Stimulated activated CD4-positive, alpha-beta T cell treated with anti-CD3 and anti-CD28 coated beads, Interleukin-4, amount 100 ng/mL, for 4 hours (primary cell): Measurements from ENCODE around the gene CCDC88C.

ENCODE experiments used
- DNase-seq, 2 experiments: peaks; one replicate each; pipeline ENCODE4 v3.0.0-alpha.2; 2020

CCDC88C gene

DNA sequence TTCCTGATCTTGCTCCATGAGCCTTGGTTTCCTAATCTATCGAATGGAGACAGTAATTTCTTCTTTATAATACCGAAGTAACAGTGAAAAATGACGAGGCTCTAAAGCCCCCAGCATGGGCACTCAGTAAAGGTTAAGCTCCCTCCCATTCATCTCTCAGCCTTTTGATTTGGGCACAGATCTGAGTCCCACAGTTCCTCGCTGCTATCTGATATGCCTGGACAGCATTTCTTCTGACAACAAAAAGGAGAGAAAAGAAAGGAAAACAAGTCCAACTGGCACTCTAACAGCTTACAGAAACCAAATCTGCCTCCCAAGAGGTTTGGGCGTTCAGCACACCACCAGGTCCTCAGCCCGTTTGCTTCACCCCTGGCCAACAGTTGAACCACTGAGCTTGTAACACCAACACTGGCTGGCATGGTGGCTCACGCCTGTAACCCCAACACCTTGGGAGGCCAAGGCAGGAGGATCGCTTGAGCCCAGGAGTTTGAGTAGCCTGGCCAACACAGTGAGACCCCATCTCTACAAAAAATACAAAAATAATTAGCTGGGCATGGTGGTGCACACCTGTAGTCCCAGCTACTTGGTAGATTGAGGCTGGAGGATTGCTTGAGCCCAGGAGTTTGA lies 19.5 kb downstream of the CCDC88C start:
- no peak for DNase-seq

DNA sequence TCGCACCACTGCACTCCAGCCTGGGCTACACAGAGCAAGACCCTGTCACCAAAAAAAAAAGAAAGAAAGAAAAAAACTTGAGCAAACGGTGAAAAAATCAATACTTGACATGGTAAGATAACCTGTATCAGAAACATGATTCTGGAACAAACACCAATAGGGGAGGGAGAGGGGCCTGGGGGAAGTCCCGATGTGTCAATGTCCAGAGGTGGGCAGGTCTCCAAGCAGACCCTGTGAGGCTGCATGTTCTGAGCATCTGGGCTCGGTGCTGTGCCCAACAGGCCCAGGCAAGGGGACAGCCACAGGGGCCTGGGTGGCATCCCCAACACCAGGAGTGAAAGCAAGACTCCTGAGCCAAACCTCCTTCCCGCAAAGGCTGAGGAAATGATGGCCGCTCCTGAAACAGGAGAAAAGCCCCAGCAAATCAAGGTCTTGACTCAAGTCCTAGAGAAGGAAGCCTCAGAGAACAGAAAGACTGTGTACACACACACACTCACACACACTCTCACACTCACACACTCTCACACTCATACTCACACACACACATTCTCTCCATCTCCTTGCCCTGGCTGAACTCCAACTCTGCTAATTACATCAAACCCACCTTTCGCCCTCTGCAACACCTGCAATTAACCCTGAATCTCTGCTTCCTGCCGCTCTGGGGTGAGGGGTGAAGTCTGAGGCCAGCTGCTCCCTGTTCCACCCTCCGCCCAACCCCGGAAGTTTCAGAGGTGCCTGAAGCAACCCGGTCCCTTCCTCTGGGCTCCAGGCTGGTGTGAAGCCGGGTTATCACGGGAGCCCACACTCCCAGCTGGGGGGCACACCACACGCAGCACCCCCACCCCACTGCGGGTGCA lies 20.4 kb downstream of the CCDC88C start:
- DNase-seq: peak; percentile 39 to 49

DNA sequence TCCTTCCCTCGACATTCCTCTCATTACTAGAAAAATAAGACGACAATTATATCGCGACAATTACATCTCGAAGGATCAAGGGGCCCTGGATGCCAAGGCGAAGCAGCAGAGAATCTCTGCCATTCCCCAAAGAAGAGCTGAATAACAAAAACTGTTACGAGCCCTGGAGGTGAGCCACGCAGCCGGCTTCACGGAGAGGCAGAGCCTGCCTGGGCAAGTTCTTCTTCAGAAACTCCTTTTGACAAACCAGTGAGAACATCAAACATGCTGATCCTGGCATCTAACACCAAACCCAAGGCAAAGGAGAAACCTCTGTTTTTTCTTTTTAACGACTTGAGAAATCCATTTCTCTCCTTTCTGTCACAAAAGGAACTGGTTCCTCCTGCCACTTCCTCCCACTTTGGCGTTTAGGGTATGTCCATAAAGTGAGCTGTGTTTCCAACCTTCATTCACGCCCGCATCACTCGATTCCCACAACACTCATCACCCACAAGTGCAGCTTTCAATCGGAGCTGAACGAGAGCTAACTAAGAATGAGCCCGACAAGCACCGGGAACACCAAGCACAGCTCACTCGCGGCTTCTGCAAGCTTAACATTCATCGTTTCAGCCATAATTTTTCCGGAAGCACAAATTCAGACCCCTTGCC lies 21.5 kb downstream of the CCDC88C start:
- DNase-seq: no peak

DNA sequence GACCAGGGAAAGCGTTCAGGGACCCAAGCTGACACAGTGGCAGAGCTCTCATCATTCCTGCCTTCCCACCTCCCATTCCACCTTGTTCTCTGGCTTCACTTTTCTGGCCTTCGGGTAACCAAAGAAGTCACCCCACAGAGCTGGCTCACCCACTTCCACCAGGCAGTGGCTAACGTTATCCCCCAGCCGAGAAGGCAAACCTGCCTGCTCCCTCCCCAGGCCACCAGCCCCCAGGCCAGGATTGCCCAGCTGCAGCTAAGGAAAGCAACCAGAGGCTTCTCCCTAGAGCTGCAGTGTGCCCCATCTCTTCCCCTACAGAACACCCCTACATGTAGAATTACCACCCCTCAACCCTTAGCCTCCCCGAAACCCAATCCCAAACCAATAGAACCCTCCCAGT lies 22.2 kb downstream of the CCDC88C start:
- DNase-seq: no peak

DNA sequence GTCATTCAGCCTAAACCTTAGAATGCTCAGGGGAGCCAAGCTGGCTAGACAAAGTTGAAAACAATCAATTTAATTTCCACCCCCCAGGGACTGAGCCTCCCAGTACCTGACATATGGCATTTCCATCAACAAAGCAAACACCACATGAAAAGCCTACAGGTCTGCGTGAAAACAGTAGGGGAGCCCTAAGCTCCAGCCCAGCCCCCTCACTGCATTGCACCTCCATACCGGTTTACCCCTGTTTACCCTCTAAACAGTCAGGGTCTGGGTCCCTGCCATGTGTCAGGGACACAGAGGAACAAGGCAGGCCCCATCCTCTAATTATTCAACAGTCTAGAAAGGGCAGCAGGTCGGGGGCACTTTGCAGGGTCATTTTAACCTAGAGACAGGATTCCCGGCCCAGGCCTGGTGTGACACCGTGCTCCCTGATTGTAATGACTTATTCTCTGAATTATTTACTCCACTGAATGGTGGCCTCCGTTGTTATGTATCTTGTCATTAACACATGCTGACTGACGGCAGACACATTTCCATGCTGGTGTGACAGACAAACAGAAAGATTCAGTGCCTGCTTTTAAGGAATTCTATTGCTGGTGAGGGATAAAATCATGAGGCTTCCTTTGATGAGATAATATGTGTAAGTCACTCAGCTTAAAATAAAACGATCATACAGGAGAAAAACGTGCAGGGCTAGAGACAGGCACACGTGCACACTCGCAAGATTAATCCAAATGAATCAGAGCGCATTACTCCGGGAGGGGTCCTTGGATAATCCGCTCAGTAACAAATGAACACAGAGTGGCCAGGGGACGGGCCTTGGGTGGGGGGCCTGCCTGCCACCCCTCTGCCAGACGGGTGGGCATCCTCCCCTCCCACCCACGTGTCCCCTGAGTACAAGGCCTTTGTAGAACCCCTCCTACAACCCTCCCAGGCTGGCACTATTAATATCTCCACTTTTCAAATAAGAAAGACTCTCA lies 23.2 kb downstream of the CCDC88C start:
- DNase-seq: no peak

DNA sequence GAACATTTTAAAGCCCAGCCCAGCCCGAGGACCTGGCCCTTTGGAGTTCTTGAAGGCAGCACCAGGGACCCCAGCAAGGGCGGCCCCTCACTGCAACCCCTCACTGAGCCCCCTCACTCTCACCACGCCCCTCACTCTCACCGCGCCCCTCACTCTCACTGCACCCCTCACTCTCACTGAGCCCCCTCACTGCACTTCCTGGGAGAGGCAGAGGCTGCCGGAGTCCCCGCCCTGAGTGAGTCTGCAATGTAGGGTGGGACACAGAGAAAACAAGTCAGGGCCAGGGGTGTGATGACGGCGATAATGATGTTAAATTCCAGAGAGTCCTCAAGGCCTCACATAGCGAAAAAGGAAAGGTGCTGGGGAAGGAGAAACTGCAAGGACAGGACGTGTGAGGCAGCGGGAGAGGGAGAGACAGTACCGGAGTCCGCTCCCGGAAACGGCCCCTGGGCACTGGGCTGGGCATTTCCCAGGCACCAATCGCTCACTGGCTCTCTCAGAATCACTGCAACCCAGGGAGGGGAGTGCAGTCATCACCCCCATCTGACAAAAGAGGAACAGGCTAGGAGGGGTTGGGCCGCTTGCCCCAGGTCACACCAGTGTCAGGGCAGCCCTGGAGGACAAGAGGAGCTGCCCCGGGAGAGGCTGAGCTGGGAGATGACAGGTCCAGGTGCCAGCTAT lies 24.9 kb downstream of the CCDC88C start:
- no peak for DNase-seq

DNA sequence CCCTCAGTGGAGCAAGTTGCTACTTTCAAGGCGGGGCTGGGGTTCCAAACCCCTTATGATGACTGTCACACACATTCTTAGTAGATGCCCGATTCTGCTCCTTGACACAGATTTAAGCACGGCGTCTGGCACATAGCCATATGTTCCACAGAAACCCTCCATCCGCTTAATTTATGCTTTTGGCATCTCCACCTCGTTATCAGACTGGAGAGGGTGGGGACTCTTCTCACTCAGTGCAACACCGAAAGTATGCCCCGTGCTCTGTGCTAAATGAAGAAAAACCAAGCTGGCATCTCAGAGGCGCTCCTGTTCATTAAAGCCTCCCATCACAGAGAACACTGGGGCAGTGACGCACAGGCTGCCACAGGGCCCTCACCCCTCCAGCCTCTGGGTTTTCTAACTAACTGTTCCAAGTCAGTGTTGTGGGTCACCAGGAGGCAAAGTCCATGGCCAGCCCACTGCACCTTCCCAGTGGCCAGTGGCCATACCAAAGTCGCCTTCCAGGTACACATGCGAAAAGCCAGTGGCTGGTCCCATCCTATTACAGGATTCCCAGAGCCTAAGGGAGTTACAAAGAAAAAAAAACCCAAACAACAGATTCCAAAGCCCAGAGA lies 27.3 kb downstream of the CCDC88C start:
- no peak for DNase-seq

DNA sequence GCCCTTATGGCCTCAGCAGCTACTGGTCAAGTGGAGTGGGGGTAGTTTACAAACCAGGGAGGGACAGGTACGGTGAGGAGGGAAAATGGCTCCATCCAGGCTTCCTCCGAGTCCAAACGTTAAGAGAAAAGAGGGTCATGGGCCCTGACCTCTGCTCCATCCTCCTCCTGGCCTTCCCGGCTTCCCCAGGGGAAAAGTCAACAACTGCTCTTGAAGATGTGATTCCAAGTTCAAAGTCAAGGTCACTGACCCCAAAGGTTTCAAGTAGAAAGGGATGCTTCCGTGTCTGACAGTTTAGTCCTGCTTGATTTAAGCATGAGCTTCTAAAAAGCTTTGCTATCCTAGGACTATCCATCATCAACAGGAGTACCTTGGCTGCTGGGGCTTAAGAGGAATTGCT lies 28.5 kb downstream of the CCDC88C start:
- no peak for DNase-seq

DNA sequence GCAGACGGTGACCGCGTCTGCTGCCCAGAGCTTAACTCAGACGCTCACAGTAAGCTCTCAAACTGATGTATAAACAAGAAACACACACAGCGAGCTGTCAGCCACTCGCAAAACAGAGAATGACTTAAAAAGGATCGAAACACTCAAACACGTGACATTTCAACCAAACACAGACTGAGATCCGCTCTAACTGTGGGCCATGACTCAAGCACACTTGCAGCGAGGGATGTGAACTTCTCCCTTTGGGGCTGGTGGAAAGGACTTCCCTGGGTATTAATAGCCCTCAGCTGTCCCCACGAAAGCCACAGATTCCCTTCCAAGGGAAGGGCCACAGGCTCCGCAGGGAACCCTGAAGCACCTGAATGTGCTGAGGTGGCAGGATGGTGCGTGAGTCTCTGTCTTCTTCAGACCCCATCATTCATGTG lies 29.1 kb downstream of the CCDC88C start:
- DNase-seq: peak; percentile 34 to 59

DNA sequence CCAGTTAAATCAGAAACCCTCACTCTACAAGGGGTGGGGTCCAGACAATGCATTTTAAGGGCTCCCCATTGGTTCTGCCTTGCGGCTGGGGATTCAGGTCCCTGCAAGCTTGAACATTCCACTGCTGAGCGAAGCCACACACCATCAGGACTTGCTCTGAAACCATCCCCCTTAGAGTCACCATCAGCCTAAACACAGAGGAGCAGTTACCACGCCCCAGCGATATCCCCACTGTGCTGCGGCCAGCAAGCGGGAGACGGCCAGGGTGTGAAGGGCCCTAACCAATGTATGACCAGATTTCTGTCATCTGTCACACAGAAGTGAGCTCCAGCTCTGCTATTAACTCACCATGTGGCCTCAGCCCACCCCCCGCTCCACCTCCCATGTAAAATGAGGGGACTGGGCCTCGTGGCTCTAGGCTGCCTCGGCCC lies 29.7 kb downstream of the CCDC88C start:
- no peak for DNase-seq

DNA sequence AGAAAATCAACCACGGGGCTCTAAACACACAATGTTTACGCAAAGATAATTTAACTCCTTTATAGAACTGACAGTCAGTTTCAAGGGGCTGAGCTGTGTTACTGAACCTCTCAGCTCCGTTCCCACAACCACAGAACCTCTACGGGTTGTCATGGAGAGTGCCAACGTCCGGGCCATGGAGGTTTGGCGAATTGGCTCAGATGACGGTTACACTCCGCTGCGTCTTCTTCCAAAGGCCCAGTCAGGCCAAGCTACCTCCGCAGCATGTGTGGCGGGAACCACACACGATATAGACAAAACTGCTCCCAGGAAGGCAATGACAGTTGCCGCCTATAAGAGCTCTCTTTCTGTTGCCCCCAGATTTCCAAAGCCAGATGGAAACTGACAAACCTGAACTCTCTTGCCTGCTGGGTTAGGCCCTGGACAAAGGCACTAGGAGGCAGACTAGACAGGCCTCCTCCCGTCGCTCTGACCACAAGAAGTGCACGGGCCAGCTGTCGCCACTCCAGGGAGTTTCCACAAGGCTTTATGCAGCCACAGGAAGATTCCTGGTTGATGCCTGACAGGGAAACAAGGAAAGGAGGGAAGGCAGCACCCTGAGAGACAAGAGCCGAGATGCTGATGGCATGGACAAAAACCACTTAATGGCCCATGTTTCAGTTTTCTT lies 30.3 kb downstream of the CCDC88C start:
- no peak for DNase-seq

DNA sequence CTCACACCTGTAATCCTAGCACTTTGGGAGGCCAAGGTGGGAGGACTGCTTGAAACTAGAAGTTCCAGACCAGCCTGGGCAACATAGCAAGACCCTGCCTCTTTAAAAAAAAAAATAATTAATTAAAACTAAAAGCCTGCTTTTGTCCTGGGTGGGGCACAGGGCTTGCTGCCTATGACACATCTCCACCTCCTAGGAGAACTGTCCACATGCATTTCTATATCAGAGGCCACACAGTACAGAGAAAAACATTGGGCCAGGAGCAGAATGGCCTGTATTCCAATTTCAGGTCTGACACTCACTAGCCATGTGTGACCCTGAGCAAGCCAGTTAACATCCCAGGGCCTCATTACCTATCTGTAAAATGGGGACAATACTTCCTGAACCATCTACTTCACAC lies 31.9 kb downstream of the CCDC88C start:
- DNase-seq: no peak

DNA sequence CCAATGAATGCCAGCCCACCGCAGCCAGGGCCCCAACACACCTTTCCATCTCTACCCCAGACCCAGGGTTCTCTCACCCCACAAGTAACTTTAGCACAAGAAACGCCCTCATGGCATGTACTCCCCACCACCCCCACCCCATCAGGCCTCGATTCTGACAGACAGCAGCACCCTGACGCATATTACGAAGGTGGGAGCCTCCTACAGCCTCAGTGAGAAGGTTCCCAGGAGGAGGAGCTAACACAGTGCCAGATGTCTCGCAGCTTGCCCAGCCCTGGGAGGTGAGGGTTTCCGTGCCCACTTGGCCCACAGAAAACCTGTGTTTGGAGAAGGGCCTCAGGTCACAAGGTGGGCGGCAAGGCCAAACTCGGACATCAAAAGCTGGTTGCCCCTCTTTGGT lies 32.4 kb downstream of the CCDC88C start:
- DNase-seq: no peak

DNA sequence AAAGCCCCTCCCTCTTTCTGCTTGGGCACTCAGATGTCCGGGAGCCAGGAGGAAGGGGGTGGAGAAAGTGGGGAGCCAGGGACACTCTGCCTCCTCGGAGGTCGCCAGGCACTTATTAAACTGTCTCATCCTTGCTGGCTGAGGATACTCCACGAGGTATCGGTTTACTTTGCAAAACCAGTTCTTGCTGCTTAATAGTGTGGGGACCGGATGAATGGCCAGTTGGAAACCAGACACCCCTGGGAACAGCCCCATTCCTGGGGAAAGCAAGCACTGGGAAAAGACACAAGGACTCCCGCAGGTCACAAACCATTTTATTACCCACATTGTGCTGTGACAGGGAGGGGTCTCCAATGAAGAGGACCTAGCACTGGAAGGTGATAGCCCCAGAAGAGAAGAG lies 34.2 kb downstream of the CCDC88C start:
- no peak for DNase-seq

DNA sequence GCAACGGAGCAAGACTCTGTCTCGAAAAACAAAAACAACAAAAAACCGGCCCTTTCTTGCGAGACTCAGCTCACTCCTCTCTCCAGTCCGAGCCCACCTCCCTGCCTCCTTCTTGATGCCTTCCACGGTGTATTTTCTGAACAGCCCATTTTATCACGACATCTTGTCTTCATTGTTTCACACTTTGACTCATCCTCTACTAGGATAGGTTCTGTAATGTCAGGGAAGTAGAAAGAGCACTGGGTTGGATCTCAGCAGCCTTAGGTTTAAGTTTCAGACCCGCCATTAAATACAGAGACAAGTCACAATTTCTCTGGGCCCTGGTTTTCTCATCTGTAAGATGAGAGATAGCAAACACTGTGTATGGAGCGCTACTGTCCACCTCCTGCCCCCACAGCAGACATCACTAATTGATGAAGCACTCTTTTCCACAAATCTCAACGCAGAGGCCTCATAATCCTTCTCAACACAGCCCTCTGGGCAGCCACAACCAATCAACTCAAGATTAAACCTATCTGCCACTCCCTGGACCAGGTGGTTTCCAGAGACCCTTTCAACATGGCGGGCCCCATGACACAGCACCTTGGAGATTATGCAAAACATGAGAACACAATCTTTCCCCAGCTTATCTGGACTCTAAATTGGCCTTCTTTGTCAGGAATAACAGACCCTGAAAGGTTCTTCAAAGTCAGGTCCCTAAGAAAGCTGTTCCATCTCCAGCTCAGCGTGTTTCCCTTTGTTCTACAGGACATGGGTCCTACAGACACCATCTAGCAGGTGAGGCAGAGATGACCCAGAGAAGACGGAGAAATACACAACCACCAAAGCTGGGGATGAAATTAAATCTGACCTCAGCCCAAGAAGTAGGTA lies 35.6 kb downstream of the CCDC88C start:
- DNase-seq: no peak

DNA sequence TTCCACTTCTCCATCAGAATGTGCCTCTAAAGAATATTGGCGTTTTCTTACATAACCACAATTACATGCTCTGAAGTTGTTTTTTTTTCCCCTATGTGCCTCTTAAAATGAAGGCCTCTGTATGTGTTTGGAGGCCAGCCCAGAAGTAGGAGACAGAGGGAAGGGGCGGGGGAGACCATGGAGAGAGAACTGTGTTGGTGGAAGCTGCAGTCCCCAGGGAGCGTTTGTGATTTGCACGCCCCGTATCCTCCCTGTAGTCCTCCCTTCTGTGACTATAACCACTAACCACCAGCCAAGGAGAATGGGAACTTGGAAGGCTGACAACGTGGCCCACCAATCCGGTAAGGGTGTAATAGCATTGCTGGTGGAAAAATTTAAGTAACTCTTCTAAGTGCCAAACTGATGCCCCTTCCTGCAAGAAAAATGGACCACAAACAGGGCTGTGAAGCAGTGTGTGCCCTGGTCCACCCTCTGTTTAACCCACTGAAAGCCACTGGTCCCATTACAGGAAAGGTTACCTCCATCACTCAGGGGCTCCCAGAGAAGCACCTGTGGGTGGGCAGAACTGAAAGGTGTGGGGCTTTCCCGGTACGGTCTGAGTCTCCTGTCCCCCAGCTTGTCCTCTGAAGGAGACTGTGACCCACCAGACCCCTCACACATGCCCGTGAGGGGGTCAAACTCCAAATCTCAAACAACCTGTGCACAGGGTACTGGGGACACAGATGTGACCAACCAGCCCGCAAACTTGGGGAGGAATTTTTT lies 36.8 kb downstream of the CCDC88C start:
- no peak for DNase-seq

DNA sequence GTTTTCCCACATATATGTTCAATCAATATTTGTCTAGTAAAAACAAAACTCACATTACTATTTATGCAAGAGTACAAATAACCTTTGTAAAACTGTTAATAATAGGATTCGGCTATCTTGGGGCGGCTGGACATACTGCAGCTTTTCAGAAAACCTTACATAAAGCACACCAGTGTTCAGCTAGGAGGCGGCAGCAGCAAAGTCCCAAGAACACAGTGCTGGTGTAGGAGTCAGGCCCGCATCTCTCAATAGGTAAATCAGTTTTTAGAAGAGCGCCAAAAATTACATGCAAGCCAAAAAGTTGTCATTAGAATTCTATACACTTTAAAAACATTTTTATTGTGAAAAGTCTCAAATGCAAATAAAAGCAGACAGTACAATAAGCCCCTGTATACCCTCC lies 37.5 kb downstream of the CCDC88C start:
- DNase-seq: no peak

DNA sequence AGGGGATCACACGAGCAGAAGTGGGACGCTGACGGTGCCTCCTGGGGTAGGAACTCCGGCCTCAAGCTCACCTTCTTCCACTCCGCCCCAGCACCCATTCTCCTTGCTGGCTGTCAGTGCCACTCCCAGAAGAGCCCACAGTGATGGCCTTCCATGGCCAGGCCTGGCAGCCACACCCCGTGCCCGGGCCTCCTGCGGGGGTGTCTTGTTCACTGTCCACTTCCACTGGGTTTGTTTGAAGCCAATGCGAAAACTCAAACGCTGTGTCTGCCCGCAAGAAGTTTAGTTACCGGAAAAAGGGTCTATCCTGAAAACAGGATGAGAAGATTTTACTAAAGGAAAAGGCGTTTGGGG lies 38.1 kb downstream of the CCDC88C start:
- no peak for DNase-seq

DNA sequence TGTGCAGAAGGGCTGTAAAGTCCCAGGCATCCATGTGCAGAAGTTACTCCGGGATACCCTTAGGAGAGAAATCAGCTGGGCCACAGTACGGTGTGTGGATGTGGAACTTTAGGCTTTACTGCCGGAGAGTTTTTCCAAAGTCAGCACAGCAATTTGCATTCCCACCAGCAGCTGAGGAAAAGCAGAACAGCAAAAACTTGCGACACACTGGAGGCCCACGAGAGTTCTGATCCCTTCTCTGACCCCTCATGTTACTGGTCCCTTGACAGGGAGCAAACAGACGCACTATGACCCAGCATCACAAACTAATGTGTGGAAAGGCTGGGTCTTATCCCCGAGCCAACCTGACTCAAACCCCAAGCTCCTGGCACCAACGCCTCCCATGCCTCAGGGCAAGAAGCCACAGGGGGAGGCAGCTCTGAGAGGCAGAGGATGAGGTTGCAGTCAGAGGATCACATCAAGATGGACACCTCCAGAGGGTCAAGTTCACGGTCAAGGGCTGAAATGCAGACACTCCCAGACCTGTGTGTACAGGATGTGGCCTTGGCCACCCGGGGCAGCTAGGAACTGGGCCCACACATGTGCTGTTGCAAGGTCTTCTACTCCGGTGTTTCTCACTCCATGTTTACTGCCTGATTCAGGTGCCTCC lies 38.6 kb downstream of the CCDC88C start:
- DNase-seq: no peak
